Measurements from ENCODE around the gene HMGCL.

The HMGCL gene

DNA sequence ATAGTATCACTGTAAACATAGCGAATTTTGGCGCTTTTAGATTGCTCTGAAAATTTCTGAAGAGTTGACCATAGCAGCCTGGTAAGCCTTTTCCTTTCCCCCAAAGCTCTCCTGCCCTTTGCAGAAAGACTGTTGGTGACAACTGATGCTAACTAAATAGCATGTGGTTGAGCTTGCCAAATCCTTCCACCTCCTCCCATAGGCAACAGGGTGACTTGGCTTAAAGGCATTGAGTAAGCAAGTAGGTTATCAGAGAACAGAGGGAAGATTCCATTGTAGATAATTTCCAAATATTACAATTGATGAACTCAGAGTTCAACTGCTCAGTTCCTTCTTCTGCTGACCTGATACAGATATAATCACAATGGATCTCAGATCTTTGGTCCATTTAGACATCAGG, 19.9 kb upstream of the HMGCL start:
- Histone ChIP-seq H3K36me3 (ENCODE audit: insufficient read depth, low read length) (no peaks in the 10 kb centered on the region), H3K4me3 (ENCODE audit: low read length, poor library complexity, severe bottlenecking) (no peak overlapping the region)

DNA sequence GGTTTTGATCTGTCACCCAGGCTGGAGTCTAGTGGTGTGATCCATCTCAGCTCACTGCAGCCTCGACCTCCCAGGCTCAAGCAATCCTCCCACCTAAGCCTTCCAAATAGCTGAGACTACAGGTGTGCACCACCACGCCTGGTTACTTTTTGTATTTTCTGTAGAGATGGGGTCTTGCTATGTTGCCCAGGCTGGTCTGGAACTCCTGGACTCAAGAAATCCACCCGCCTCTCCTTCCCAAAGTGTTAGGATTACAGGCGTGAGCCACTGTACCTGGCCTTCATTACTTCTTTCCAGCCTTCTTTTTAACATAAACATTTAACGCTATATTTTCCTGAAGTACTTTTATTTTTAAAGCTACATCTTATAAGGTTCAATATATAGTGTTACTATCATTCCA, 18.4 kb upstream of the HMGCL start:
- H3K27me3 ChIP-seq (ENCODE audit: insufficient read depth, low read length, poor library complexity, severe bottlenecking), result no peaks in the 10 kb centered on the region

More for the DNA sequence above, 19.9 kb upstream of the HMGCL start:
- H3K4me1 ChIP-seq (ENCODE audit: insufficient read depth, low read length, poor library complexity, severe bottlenecking), result no peaks in the 10 kb centered on the region
- no peaks in the 10 kb centered on the region for H3F3A ChIP-seq (ENCODE audit: low read depth)
- no peaks in the 10 kb centered on the region for H3K79me2 ChIP-seq (ENCODE audit: insufficient read depth, low read length)
- no peaks in the 10 kb centered on the region for H3K27me3 ChIP-seq (ENCODE audit: insufficient read depth, low read length, poor library complexity, severe bottlenecking)
- no peak overlapping the region for H2AFZ ChIP-seq (ENCODE audit: low read length)
- H4K20me1 ChIP-seq (ENCODE audit: insufficient read depth, low read length, poor library complexity, severe bottlenecking), result no peaks in the 10 kb centered on the region
- no peaks in the 10 kb centered on the region for H3K9me2 ChIP-seq (replicated peaks; ENCODE audit: low read depth, low read length)
- H3K4me2 ChIP-seq (ENCODE audit: low read depth, low read length, poor library complexity, severe bottlenecking), result no peak overlapping the region
- TF ChIP-seq, protein P1, sequence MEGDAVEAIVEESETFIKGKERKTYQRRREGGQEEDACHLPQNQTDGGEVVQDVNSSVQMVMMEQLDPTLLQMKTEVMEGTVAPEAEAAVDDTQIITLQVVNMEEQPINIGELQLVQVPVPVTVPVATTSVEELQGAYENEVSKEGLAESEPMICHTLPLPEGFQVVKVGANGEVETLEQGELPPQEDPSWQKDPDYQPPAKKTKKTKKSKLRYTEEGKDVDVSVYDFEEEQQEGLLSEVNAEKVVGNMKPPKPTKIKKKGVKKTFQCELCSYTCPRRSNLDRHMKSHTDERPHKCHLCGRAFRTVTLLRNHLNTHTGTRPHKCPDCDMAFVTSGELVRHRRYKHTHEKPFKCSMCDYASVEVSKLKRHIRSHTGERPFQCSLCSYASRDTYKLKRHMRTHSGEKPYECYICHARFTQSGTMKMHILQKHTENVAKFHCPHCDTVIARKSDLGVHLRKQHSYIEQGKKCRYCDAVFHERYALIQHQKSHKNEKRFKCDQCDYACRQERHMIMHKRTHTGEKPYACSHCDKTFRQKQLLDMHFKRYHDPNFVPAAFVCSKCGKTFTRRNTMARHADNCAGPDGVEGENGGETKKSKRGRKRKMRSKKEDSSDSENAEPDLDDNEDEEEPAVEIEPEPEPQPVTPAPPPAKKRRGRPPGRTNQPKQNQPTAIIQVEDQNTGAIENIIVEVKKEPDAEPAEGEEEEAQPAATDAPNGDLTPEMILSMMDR (conservative IDR thresholded peaks at IDR 0.05; ENCODE audit: low read length), result no peak
- TF ChIP-seq EZH2phosphoT487 (IDR thresholded peaks at IDR 0.05; ENCODE audit: borderline replicate concordance), result no peak
- no peak overlapping the region for H3K9ac ChIP-seq (ENCODE audit: low read depth, low read length, poor library complexity, severe bottlenecking)
- H3K9me3 ChIP-seq (ENCODE audit: insufficient read depth, low read depth, low read length), result no peaks in the 10 kb centered on the region

DNA sequence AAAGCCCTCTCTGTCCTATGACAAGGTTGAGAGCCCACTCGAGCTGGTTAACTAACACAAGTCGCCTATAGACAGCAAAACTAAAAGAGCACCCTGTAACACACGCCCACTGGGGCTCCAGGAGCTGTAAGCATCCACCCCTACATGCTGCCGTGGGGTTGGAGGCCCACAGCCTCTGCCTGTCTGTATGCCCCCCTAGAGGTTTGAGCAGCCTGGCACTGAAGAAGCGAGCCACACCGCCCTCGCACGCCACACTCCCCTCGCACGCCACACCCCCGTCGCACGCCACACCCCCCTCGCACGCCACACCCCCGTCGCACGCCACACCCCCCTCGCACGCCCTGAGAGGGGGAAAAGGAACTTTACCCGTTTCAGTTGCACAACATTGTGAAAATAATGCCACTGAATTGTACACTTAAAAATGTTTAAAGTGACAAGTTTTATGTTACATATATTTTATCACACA, 13.2 kb upstream of the HMGCL start:
- no peaks in the 10 kb centered on the region for H3K79me2 ChIP-seq (ENCODE audit: insufficient read depth, low read length)
- no peaks in the 10 kb centered on the region for H3K27me3 ChIP-seq (ENCODE audit: insufficient read depth, low read length, poor library complexity, severe bottlenecking)
- no peaks in the 10 kb centered on the region for H3K9me3 ChIP-seq (ENCODE audit: insufficient read depth, low read depth, low read length)
- peak overlapping the region; percentile 65 for H3K4me3 ChIP-seq (ENCODE audit: low read length, poor library complexity, severe bottlenecking)
- peak overlapping the region; percentile 87 for H2AFZ ChIP-seq (ENCODE audit: low read length)
- no peaks in the 10 kb centered on the region for H3K36me3 ChIP-seq (ENCODE audit: insufficient read depth, low read length)
- peak overlapping the region; percentile 85 for H3K4me2 ChIP-seq (ENCODE audit: low read depth, low read length, poor library complexity, severe bottlenecking)
- H4K20me1 ChIP-seq (ENCODE audit: insufficient read depth, low read length, poor library complexity, severe bottlenecking), result no peaks in the 10 kb centered on the region
- H3K9ac ChIP-seq (ENCODE audit: low read depth, low read length, poor library complexity, severe bottlenecking), result peak overlapping the region; percentile 50
- no peaks in the 10 kb centered on the region for H3K9me2 ChIP-seq (replicated peaks; ENCODE audit: low read depth, low read length)
- H3F3A ChIP-seq (ENCODE audit: low read depth), result no peaks in the 10 kb centered on the region
- TF ChIP-seq EZH2phosphoT487 (IDR thresholded peaks at IDR 0.05; ENCODE audit: borderline replicate concordance), result no peak
- TF ChIP-seq, protein P1 (conservative IDR thresholded peaks at IDR 0.05; ENCODE audit: low read length), result no peak
- no peaks in the 10 kb centered on the region for H3K4me1 ChIP-seq (ENCODE audit: insufficient read depth, low read length, poor library complexity, severe bottlenecking)

More for the DNA sequence above, 18.4 kb upstream of the HMGCL start:
- no peaks in the 10 kb centered on the region for H3F3A ChIP-seq (ENCODE audit: low read depth)
- no peaks in the 10 kb centered on the region for H3K9me3 ChIP-seq (ENCODE audit: insufficient read depth, low read depth, low read length)
- no peaks in the 10 kb centered on the region for H4K20me1 ChIP-seq (ENCODE audit: insufficient read depth, low read length, poor library complexity, severe bottlenecking)
- H2AFZ ChIP-seq (ENCODE audit: low read length), result no peak overlapping the region
- no peak overlapping the region for H3K4me3 ChIP-seq (ENCODE audit: low read length, poor library complexity, severe bottlenecking)
- no peaks in the 10 kb centered on the region for H3K79me2 ChIP-seq (ENCODE audit: insufficient read depth, low read length)
- TF ChIP-seq EZH2phosphoT487 (IDR thresholded peaks at IDR 0.05; ENCODE audit: borderline replicate concordance), result no peak
- TF ChIP-seq, protein P1 (conservative IDR thresholded peaks at IDR 0.05; ENCODE audit: low read length), result no peak
- no peak overlapping the region for H3K9ac ChIP-seq (ENCODE audit: low read depth, low read length, poor library complexity, severe bottlenecking)
- no peaks in the 10 kb centered on the region for H3K4me1 ChIP-seq (ENCODE audit: insufficient read depth, low read length, poor library complexity, severe bottlenecking)
- no peak overlapping the region for H3K4me2 ChIP-seq (ENCODE audit: low read depth, low read length, poor library complexity, severe bottlenecking)
- H3K9me2 ChIP-seq (replicated peaks; ENCODE audit: low read depth, low read length), result no peaks in the 10 kb centered on the region
- no peaks in the 10 kb centered on the region for H3K36me3 ChIP-seq (ENCODE audit: insufficient read depth, low read length)
